ENCODE results near the gene DAPK2.
"Not testable (repeated sequence)": the region's sequence is repeated elsewhere in the genome, so short reads cannot be mapped to it uniquely, and the experiment has no call there.

The DAPK2 gene

GRCh38 chr15:64046421-64047153 lies at the start of gene DAPK2:
DAPK2 (minus strand) TSS chr15:64046485; CDS start chr15:64040261, 6,224 bp downstream.
- DNase-seq = peak; percentile 29

GRCh38 chr15:64095431-64095794 lies 49.1 kb upstream of the DAPK2 start:
- DNase-seq = no peak

- peak; percentile 99 for DNase-seq
Observed at GRCh38 chr15:64093627-64094417, 47.5 kb upstream of the DAPK2 start, which contains the start of gene CIAO2A. CIAO2A (minus strand) TSS chr15:64093838; CDS start chr15:64093768, 70 bp downstream.

GRCh38 chr15:64092864-64093626 lies 46.8 kb upstream of the DAPK2 start:
- DNase-seq = peak; percentile 9

GRCh38 chr15:64092075-64092820 lies 46.0 kb upstream of the DAPK2 start:
- no peak for DNase-seq

GRCh38 chr15:64090527-64090926 lies 44.2 kb upstream of the DAPK2 start:
- no peak for DNase-seq

GRCh38 chr15:64089543-64090280 lies 43.4 kb upstream of the DAPK2 start:
- DNase-seq = no peak

GRCh38 chr15:64082757-64083156 lies 36.5 kb upstream of the DAPK2 start:
- no peak for DNase-seq

- not testable (repeated sequence) for DNase-seq
Observed at GRCh38 chr15:64073496-64073895, 27.2 kb upstream of the DAPK2 start.

- no peak for DNase-seq
Observed at GRCh38 chr15:64072812-64073211, 26.5 kb upstream of the DAPK2 start.

GRCh38 chr15:64071931-64072765 lies 25.9 kb upstream of the DAPK2 start:
- no peak for DNase-seq

- peak; percentile 27 for DNase-seq
Observed at GRCh38 chr15:64070965-64071851, 24.9 kb upstream of the DAPK2 start.

- no peak for DNase-seq
Observed at GRCh38 chr15:64070106-64070505, 23.8 kb upstream of the DAPK2 start.

GRCh38 chr15:64068133-64068532 lies 21.8 kb upstream of the DAPK2 start:
- no peak for DNase-seq

GRCh38 chr15:64067564-64068030 lies 21.3 kb upstream of the DAPK2 start:
- peak; percentile 65 for DNase-seq

- DNase-seq = no peak
Observed at GRCh38 chr15:64066451-64066850, 20.2 kb upstream of the DAPK2 start.

- DNase-seq = no peak
Observed at GRCh38 chr15:64060716-64061115, 14.4 kb upstream of the DAPK2 start.

- DNase-seq = not testable (repeated sequence)
Observed at GRCh38 chr15:64059104-64059503, 12.8 kb upstream of the DAPK2 start.

- DNase-seq = no peak
Observed at GRCh38 chr15:64058279-64058678, 12.0 kb upstream of the DAPK2 start.

- not testable (repeated sequence) for DNase-seq
Observed at GRCh38 chr15:64053674-64054073, 7.4 kb upstream of the DAPK2 start.
